ENCODE measurements around the gene PARP1.

DNA sequence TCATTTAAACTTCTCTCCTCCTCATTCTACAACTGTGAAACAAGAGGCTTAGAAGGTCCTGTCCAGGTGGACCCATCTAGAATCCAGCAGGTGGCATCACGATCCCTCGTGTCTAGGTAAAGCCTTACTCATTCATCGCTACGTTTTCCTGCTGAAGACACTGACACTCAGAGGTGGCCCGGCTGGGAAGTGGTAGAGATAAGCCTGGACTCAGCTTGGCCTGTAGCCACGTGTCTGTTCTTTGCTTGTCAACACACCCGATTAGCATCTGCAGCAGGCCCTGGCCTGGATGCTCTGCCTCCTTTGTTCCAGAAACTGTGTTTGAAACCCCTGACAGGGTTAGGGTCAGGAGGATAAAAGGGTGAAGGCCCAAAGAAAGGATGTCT lies 43.4 kb downstream of the PARP1 start:
- TF ChIP-seq, protein P1, sequence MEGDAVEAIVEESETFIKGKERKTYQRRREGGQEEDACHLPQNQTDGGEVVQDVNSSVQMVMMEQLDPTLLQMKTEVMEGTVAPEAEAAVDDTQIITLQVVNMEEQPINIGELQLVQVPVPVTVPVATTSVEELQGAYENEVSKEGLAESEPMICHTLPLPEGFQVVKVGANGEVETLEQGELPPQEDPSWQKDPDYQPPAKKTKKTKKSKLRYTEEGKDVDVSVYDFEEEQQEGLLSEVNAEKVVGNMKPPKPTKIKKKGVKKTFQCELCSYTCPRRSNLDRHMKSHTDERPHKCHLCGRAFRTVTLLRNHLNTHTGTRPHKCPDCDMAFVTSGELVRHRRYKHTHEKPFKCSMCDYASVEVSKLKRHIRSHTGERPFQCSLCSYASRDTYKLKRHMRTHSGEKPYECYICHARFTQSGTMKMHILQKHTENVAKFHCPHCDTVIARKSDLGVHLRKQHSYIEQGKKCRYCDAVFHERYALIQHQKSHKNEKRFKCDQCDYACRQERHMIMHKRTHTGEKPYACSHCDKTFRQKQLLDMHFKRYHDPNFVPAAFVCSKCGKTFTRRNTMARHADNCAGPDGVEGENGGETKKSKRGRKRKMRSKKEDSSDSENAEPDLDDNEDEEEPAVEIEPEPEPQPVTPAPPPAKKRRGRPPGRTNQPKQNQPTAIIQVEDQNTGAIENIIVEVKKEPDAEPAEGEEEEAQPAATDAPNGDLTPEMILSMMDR (IDR thresholded peaks at IDR 0.05; ENCODE audit: low read depth, low read length, missing input control): no peak
- peak in 1 of 2 donors; percentile 20 for TF ChIP-seq RAD21 (IDR thresholded peaks at IDR 0.05)
- TF ChIP-seq SP1 (IDR thresholded peaks at IDR 0.05): no peak
- TF ChIP-seq, protein P2, sequence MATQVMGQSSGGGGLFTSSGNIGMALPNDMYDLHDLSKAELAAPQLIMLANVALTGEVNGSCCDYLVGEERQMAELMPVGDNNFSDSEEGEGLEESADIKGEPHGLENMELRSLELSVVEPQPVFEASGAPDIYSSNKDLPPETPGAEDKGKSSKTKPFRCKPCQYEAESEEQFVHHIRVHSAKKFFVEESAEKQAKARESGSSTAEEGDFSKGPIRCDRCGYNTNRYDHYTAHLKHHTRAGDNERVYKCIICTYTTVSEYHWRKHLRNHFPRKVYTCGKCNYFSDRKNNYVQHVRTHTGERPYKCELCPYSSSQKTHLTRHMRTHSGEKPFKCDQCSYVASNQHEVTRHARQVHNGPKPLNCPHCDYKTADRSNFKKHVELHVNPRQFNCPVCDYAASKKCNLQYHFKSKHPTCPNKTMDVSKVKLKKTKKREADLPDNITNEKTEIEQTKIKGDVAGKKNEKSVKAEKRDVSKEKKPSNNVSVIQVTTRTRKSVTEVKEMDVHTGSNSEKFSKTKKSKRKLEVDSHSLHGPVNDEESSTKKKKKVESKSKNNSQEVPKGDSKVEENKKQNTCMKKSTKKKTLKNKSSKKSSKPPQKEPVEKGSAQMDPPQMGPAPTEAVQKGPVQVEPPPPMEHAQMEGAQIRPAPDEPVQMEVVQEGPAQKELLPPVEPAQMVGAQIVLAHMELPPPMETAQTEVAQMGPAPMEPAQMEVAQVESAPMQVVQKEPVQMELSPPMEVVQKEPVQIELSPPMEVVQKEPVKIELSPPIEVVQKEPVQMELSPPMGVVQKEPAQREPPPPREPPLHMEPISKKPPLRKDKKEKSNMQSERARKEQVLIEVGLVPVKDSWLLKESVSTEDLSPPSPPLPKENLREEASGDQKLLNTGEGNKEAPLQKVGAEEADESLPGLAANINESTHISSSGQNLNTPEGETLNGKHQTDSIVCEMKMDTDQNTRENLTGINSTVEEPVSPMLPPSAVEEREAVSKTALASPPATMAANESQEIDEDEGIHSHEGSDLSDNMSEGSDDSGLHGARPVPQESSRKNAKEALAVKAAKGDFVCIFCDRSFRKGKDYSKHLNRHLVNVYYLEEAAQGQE (IDR thresholded peaks at IDR 0.05): no peak
- no peak for TF ChIP-seq TAF1 (conservative IDR thresholded peaks at IDR 0.05)
- TF ChIP-seq JUND (IDR thresholded peaks at IDR 0.05): no peak
- no peak for TF ChIP-seq MAX (IDR thresholded peaks at IDR 0.05)
- TF ChIP-seq YY1 (IDR thresholded peaks at IDR 0.05): no peak

Data from liver (tissue), 3 donors.